OCI-LY1 (cell line): Measurements from ENCODE around the gene TANK.

Experiments used
- H2AFZ ChIP-seq: fragments of 200-600 bp; sonication (generic), shearing (Covaris generic); 2 replicates; pipeline ENCODE4 v1.6.0; 2014; ENCODE audit warnings: antibody characterized with exemption, mild to moderate bottlenecking, low read length
- H3F3A ChIP-seq: fragments of 200-600 bp; sonication (generic), shearing (Covaris generic); 2 replicates; pipeline ENCODE4 v1.6.0; 2014; ENCODE audit warnings: mild to moderate bottlenecking, antibody characterized with exemption, low read length, moderate library complexity; ENCODE audit not compliant: insufficient read depth
- H3K27ac ChIP-seq: fragments of 200-600 bp; sonication (generic); 2 replicates; pipeline ENCODE4 v1.5.1; 2014; ENCODE audit warnings: low read length, mixed run types, mild to moderate bottlenecking, low read depth; ENCODE audit not compliant: poor library complexity, severe bottlenecking
- H3K27me3 ChIP-seq: fragments of 200-600 bp; sonication (generic); 2 replicates; pipeline ENCODE4 v1.6.0; 2014; ENCODE audit warnings: antibody characterized with exemption, mild to moderate bottlenecking, low read length, moderate library complexity; ENCODE audit not compliant: insufficient read depth
- H3K36me3 ChIP-seq: fragments of 200-600 bp; sonication (generic); 2 replicates; pipeline ENCODE4 v1.6.1; 2014; ENCODE audit warnings: mild to moderate bottlenecking, antibody characterized with exemption, low read length, moderate library complexity, mixed read lengths; ENCODE audit not compliant: insufficient read depth
- H3K4me1 ChIP-seq: fragments of 200-600 bp; sonication (generic); 2 replicates; pipeline ENCODE4 v1.5.1; 2014; ENCODE audit warnings: mild to moderate bottlenecking, low read length, moderate library complexity; ENCODE audit not compliant: insufficient read depth, severe bottlenecking
- H3K4me2 ChIP-seq: fragments of 200-600 bp; sonication (generic), shearing (Covaris generic); 2 replicates; pipeline ENCODE4 v1.6.1; 2014; ENCODE audit warnings: low read length
- H3K4me3 ChIP-seq: fragments of 200-600 bp; sonication (generic); 2 replicates; pipeline ENCODE4 v1.5.1; 2014; ENCODE audit warnings: low read length, low read depth, mild to moderate bottlenecking, mixed read lengths; ENCODE audit not compliant: poor library complexity, severe bottlenecking
- H3K79me2 ChIP-seq: fragments of 200-600 bp; shearing (Covaris generic); 2 replicates; pipeline ENCODE4 v1.6.1; 2016; ENCODE audit warnings: mixed run types, low read length, mixed read lengths; ENCODE audit not compliant: insufficient read depth
- H3K9ac ChIP-seq: fragments of 200-600 bp; sonication (generic), shearing (Covaris generic); 2 replicates; pipeline ENCODE4 v1.6.1; 2014; ENCODE audit warnings: mild to moderate bottlenecking, low read length, mixed read lengths
- H3K9me2 ChIP-seq: fragments of 200-600 bp; sonication (generic), shearing (Covaris generic); 2 replicates; pipeline ENCODE4 v1.6.1; 2014; ENCODE audit warnings: low read depth, mild to moderate bottlenecking, low read length, mixed read lengths
- H3K9me3 ChIP-seq: fragments of 200-600 bp; shearing (Covaris generic); 2 replicates; pipeline ENCODE4 v1.6.1; 2014; ENCODE audit warnings: low read length, mixed read lengths
- H4K20me1 ChIP-seq: fragments of 200-600 bp; sonication (generic), shearing (Covaris generic); 2 replicates; pipeline ENCODE4 v1.6.0; 2016; ENCODE audit warnings: mild to moderate bottlenecking, low read length; ENCODE audit not compliant: insufficient read depth
- EZH2 ChIP-seq: fragments of 200-600 bp; sonication (generic), shearing (Covaris generic); IDR thresholded peaks from 2 replicates; pipeline ENCODE4 v1.8.0; 2017; ENCODE audit warnings: borderline replicate concordance, mixed run types, mild to moderate bottlenecking, antibody characterized with exemption, low read length, moderate library complexity, mixed read lengths
- TF ChIP-seq, protein P1 (sequence below): fragments of 200-600 bp; sonication (generic), shearing (Covaris generic); IDR thresholded peaks from 2 replicates; pipeline ENCODE4 v1.5.1; 2017; ENCODE audit warnings: mild to moderate bottlenecking, antibody characterized with exemption, low read length, moderate library complexity, mixed read lengths

TANK gene

DNA sequence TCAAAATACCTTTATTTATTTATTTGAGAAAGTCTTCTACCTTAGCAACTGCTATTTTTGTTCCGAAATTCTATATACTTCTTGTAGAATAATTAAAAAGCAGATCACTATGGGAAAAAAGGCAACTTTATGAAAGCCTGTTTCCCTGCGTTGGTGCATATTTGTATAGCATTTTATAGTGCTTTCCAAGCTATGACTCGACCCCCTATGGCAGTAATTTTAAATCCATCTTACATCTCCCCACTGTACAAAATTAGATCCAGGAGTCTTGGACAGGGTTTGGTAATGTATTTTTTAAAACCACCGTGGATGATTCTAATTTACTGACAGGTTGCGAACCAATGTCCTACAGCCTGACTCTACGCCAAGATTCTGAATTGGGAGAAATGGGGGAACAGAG lies 10.1 kb downstream of the TANK start:
- TF ChIP-seq, protein P1, sequence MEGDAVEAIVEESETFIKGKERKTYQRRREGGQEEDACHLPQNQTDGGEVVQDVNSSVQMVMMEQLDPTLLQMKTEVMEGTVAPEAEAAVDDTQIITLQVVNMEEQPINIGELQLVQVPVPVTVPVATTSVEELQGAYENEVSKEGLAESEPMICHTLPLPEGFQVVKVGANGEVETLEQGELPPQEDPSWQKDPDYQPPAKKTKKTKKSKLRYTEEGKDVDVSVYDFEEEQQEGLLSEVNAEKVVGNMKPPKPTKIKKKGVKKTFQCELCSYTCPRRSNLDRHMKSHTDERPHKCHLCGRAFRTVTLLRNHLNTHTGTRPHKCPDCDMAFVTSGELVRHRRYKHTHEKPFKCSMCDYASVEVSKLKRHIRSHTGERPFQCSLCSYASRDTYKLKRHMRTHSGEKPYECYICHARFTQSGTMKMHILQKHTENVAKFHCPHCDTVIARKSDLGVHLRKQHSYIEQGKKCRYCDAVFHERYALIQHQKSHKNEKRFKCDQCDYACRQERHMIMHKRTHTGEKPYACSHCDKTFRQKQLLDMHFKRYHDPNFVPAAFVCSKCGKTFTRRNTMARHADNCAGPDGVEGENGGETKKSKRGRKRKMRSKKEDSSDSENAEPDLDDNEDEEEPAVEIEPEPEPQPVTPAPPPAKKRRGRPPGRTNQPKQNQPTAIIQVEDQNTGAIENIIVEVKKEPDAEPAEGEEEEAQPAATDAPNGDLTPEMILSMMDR = no peak
- no peak for TF ChIP-seq EZH2
- no peak overlapping the region for H3K4me2 ChIP-seq
- H3K9me3 ChIP-seq = no peaks in the 10 kb centered on the region
- H4K20me1 ChIP-seq = no peaks in the 10 kb centered on the region
- H3K9ac ChIP-seq = no peak overlapping the region
- no peak overlapping the region for H3K27ac ChIP-seq
- peaks cover 9% of the 10 kb centered on the region for H3K4me1 ChIP-seq
- H3K27me3 ChIP-seq = no peaks in the 10 kb centered on the region
- H3F3A ChIP-seq = no peaks in the 10 kb centered on the region
- H3K36me3 ChIP-seq = peaks cover 26% of the 10 kb centered on the region; the same call in 1 of the 2 replicates
- no peaks in the 10 kb centered on the region; the same call in 1 of the 2 replicates for H3K79me2 ChIP-seq
- no peaks in the 10 kb centered on the region for H3K9me2 ChIP-seq
- no peak overlapping the region for H2AFZ ChIP-seq
- H3K4me3 ChIP-seq = no peak overlapping the region

DNA sequence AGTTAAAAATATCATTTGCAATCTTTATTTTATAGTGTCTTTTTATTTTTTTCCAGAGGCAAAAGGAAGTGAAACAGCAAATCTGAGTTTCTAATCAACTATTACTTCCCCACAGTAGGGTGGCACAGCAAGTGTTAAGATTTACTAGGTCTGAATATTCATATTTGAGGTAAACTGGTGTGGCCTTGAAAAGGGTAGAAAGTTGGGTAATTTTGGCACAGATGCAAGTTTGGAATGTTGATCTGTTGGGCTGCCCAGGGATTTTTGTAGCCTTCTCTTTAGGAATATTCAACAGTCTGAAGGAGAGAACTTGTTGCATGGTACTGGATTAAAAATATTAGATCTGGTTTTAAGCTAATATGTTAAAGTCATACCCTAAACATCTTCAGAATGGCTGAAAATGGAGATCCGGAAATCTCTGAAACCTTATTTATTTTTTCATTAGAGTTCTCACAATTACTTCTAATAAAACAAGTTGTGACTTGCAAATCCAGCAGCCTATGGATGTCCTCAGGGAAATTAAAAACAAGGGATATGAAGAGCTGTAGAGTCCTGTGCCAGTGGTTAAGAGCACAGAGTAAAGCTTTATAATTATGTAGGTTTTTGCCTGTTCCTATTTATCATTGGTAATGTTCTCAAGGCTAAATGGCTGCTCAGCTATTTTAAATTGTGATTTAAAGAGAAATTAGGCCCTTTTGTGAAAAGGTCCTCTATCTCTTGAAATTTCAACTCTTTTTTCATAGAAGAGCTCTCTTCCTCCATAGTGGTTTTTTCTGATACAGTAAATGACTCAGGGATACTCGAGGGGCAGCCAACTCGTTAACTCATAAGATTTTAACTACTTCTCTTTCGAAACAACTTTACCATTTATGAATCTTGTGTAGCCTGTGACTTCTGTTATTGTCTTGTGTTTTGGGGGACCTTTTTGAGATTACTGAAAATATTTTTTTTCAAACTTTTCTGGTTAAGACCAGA lies 11.0 kb downstream of the TANK start:
- Histone ChIP-seq H3K27me3 (no peaks in the 10 kb centered on the region), H3K4me3 (no peak overlapping the region), H4K20me1 (no peaks in the 10 kb centered on the region), H3K9me2 (no peaks in the 10 kb centered on the region), H3K9ac (no peak overlapping the region), H3K9me3 (no peaks in the 10 kb centered on the region), H2AFZ (no peak overlapping the region), H3K4me1 (peaks cover 9% of the 10 kb centered on the region), H3K36me3 (peaks cover 35% of the 10 kb centered on the region; the same call in 1 of the 2 replicates), H3F3A (no peaks in the 10 kb centered on the region), H3K79me2 (peaks cover 5% of the 10 kb centered on the region; the same call in 1 of the 2 replicates), H3K4me2 (no peak overlapping the region), H3K27ac (no peak overlapping the region)
- TF ChIP-seq, protein P1 = no peak
- TF ChIP-seq EZH2 = no peak

DNA sequence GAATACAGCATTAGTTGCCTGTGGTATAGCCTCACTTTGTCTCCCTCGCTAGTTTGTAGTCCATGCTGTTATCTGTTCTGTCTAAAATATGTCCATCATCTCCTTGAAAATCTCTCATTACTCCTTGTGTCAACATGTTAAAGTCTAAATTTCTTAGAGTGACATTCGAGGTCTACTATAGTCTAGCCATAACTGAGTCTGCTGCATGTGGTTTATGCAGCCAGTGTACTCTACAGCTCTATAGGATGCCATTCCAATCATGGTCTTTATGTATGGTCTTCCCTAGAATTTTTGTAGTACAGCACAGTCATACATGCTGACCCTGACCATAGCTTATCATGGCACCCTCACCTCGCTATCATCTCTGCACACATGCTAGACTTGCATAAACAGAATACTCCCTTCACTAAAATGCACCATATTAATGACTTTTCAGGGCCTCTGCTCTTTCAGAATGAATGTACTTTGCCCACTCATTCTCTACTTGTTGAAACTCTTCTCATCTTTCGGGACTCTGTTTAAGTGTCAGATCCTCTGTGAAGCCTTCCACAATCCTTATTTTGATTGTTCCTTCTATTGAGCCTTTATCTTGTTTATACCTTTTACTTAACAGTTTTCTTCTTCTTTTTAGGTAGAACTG lies 12.8 kb downstream of the TANK start:
- Histone ChIP-seq H4K20me1 (no peaks in the 10 kb centered on the region), H3K9ac (no peak overlapping the region), H3K4me3 (no peak overlapping the region), H3K79me2 (peaks cover 9% of the 10 kb centered on the region; the same call in 1 of the 2 replicates), H3K4me1 (peaks cover 9% of the 10 kb centered on the region), H3K27ac (no peak overlapping the region), H3K4me2 (no peak overlapping the region), H3K9me3 (peaks cover 3% of the 10 kb centered on the region; the same call in 1 of the 2 replicates), H3F3A (no peaks in the 10 kb centered on the region), H3K27me3 (no peaks in the 10 kb centered on the region), H2AFZ (no peak overlapping the region), H3K36me3 (peaks cover 47% of the 10 kb centered on the region), H3K9me2 (no peaks in the 10 kb centered on the region)
- TF ChIP-seq, protein P1 = no peak
- TF ChIP-seq EZH2 = no peak
